HepG2 (cell line): ENCODE results near the gene ATP6V1G2. TPM values are rescaled to one million over a fixed set of nuclear protein-coding genes. Genes with fewer than 3 reads are reported as not detected.

ENCODE experiments used
- ATAC-seq: fragments of 200-7000 bp; cut with Tn5 transposase; 3 replicates; pipeline ENCODE4 v1.9.1; 2020; ENCODE audit warnings: mild to moderate bottlenecking, moderate library complexity
- BruUV-seq: library from RNA; stranded (reverse); fragments of 400-500 nt; replicated peaks from 2 replicates; lab custom pipeline; 2021; lab: Mats Ljungman, UMichigan
- CTCF ChIA-PET: fragments of 300-600 bp; formaldehyde crosslinking; extraction: SDS; loops from one replicate; lab custom pipeline; 2021; ENCODE audit warnings: low total read pairs, inconsistent platforms, low intra/inter-chr PET ratio; lab: Yijun Ruan, JAX
- POLR2A ChIA-PET: fragments of 350-600 bp; sonication (Branson Sonifier 250); formaldehyde crosslinking; loops from one replicate; lab custom pipeline; 2020; ENCODE audit warnings: antibody characterized with exemption, inconsistent platforms; lab: Yijun Ruan, JAX
- DNase-seq: peaks from one replicate; pipeline ENCODE4 v3.0.0-alpha.2; 2015; ENCODE audit warnings: low spot score
- FAIRE-seq: peaks from 3 replicates; lab custom pipeline; 2011; peaks lifted over from hg19 to GRCh38; lab: Jason Lieb, UNC
- H2AFZ ChIP-seq: one replicate; pipeline ENCODE4 v1.6.1; 2011; ENCODE audit warnings: low read length, inconsistent platforms
- H3K27ac ChIP-seq: fragments of 300-600 bp; 3 replicates; pipeline ENCODE4 v1.8.0; 2011; ENCODE audit warnings: mixed run types, mild to moderate bottlenecking, mixed read lengths, low read length, inconsistent platforms; ENCODE audit not compliant: insufficient read depth; ENCODE audit errors: extremely low read length
- H3K27me3 ChIP-seq, 2 experiments: fragments of 200-600 bp in 1 of 2; 2 replicates in 1 of 2; 3 replicates in 1 of 2; pipeline versions ENCODE4 v1.6.0 to v1.8.0; 2011; ENCODE audit warnings: low read length in 2 of 2, mild to moderate bottlenecking in 2 of 2, moderate library complexity in 2 of 2, inconsistent platforms in 1 of 2; ENCODE audit not compliant: insufficient read depth in 2 of 2, control insufficient read depth in 1 of 2
- H3K36me3 ChIP-seq, 2 experiments: fragments of 200-600 bp in 1 of 2; replicated peaks in 1 of 2; 2 replicates in 1 of 2; 3 replicates in 1 of 2; pipeline versions ENCODE4 v1.5.1 to v1.8.0; 2011; ENCODE audit warnings: low read length in 2 of 2, inconsistent platforms in 1 of 2; ENCODE audit not compliant: insufficient read depth in 2 of 2, control insufficient read depth in 1 of 2
- H3K4me1 ChIP-seq: 2 replicates; pipeline ENCODE4 v1.5.1; 2012; ENCODE audit warnings: low read length, inconsistent platforms; ENCODE audit not compliant: insufficient read depth
- H3K4me2 ChIP-seq: 2 replicates; pipeline ENCODE4 v1.6.0; 2011; ENCODE audit warnings: low read depth, low read length, inconsistent platforms
- H3K4me3 ChIP-seq, 3 experiments: fragments of 200-600 bp in 1 of 3; sonication (generic), shearing (Covaris generic) in 1 of 3; replicated peaks in 1 of 3; 2 replicates each; pipeline ENCODE4 v1.5.1; 2011 to 2016; ENCODE audit warnings: low read length in 3 of 3, inconsistent platforms in 2 of 3, low read depth in 2 of 3, mild to moderate bottlenecking in 2 of 3, control low read depth in 1 of 3, mixed read lengths in 1 of 3; ENCODE audit not compliant: insufficient read depth in 1 of 3
- H3K79me2 ChIP-seq: one replicate; pipeline ENCODE4 v1.6.1; 2011; ENCODE audit warnings: low read length, inconsistent platforms; ENCODE audit not compliant: insufficient read depth
- H3K9ac ChIP-seq: 2 replicates; pipeline ENCODE4 v1.6.0; 2011; ENCODE audit warnings: mild to moderate bottlenecking, low read depth, low read length, inconsistent platforms; ENCODE audit not compliant: insufficient read depth
- H3K9me3 ChIP-seq: 2 replicates; pipeline ENCODE4 v1.5.1; 2012; ENCODE audit warnings: mild to moderate bottlenecking, low read length
- H4K20me1 ChIP-seq: 2 replicates; pipeline ENCODE4 v1.6.0; 2011; ENCODE audit warnings: inconsistent platforms, mild to moderate bottlenecking, low read length, moderate library complexity; ENCODE audit not compliant: insufficient read depth
- ATF7 ChIP-seq, 2 experiments: fragments of 450-650 bp in 1 of 2; sonication (generic) in 1 of 2; formaldehyde crosslinking in 1 of 2; IDR thresholded peaks; 2 replicates each; pipeline versions ENCODE4 v1.4.0 to v1.6.1; 2016 to 2020; ENCODE audit warnings: antibody characterized with exemption in 1 of 2, mild to moderate bottlenecking in 1 of 2, missing genetic modification reagents in 1 of 2
- CREB1 ChIP-seq, 2 experiments: fragments of 450-650 bp in 1 of 2; IDR thresholded peaks; 2 replicates each; pipeline ENCODE4 v1.6.1; 2016 to 2017; ENCODE audit warnings: control low read depth in 1 of 2, mild to moderate bottlenecking in 1 of 2, missing compliant biosample characterization in 1 of 2, missing genetic modification characterization in 1 of 2
- HNF4G ChIP-seq, 2 experiments: sonication (generic) in 1 of 2; formaldehyde crosslinking in 1 of 2; IDR thresholded peaks; 2 replicates each; pipeline versions ENCODE4 v1.4.0 to v1.6.1; 2011 to 2020; ENCODE audit warnings: borderline replicate concordance in 2 of 2, low read depth in 2 of 2, mild to moderate bottlenecking in 2 of 2, low read length in 1 of 2, missing genetic modification reagents in 1 of 2, moderate library complexity in 1 of 2
- JUNB ChIP-seq: sonication (generic); formaldehyde crosslinking; IDR thresholded peaks from 2 replicates; pipeline ENCODE4 v1.8.0; 2022; ENCODE audit warnings: missing genetic modification reagents, mild to moderate bottlenecking, borderline replicate concordance
- MAFF ChIP-seq: IDR thresholded peaks from 2 replicates; pipeline ENCODE4 v1.6.1; 2011; ENCODE audit warnings: low read depth, low read length, improper control_type of control experiment
- MAFK ChIP-seq, 2 experiments: IDR thresholded peaks in 1 of 2; conservative IDR thresholded peaks in 1 of 2; 2 replicates each; pipeline ENCODE4 v1.6.1; 2011; ENCODE audit warnings: improper control_type of control experiment in 2 of 2, low read length in 2 of 2
- MTF1 ChIP-seq: sonication (generic); formaldehyde crosslinking; IDR thresholded peaks from 2 replicates; pipeline ENCODE4 v1.5.0; 2020; ENCODE audit warnings: missing genetic modification reagents
- SRSF4 ChIP-seq: fragments of 200-400 bp; formaldehyde crosslinking; IDR thresholded peaks from one replicate; pipeline ENCODE4 v1.6.1; 2018; ENCODE audit warnings: mild to moderate bottlenecking, low read depth, low read length, moderate library complexity; ENCODE audit not compliant: poor library complexity, severe bottlenecking
- TCF7L2 ChIP-seq: IDR thresholded peaks from 2 replicates; pipeline ENCODE4 v1.6.1; 2011; ENCODE audit warnings: mild to moderate bottlenecking, low read depth, low read length, moderate library complexity
- XRCC5 ChIP-seq: fragments of 200-400 bp; formaldehyde crosslinking; optimal IDR thresholded peaks from 2 replicates; pipeline ENCODE3; 2017; ENCODE audit warnings: mild to moderate bottlenecking, low read length
- ZNF121 ChIP-seq: sonication (generic); formaldehyde crosslinking; IDR thresholded peaks from 2 replicates; pipeline ENCODE4 v1.5.0; 2020; ENCODE audit warnings: mild to moderate bottlenecking, missing genetic modification reagents
- ZNF407 ChIP-seq: sonication (generic); formaldehyde crosslinking; IDR thresholded peaks from one replicate; pipeline ENCODE4 v1.5.1; 2020; ENCODE audit warnings: mild to moderate bottlenecking, missing genetic modification reagents; ENCODE audit errors: not compliant biosample characterization
- ZNF484 ChIP-seq: sonication (generic); formaldehyde crosslinking; IDR thresholded peaks from 2 replicates; pipeline ENCODE4 v1.5.1; 2020; ENCODE audit warnings: mild to moderate bottlenecking, low read depth, missing genetic modification reagents, borderline replicate concordance
- ZSCAN25 ChIP-seq: sonication (generic); formaldehyde crosslinking; IDR thresholded peaks from 2 replicates; pipeline ENCODE4 v1.8.0; 2022; ENCODE audit warnings: mild to moderate bottlenecking, missing genetic modification reagents
- WGBS: methylation state at CpG from one replicate; pipeline ENCODE4 v1.1.6; 2017; ENCODE audit warnings: low lambda C conversion rate; 5-methylcytosine and 5-hydroxymethylcytosine counted together
- in situ Hi-C: cut with HindIII; loops from 2 replicates; pipeline ENCODE4 v1.10.0; 2017; ENCODE audit warnings: low pct_unique_long_range_greater_than_20kb; ENCODE audit not compliant: extremely low pct_ligation_motif_present
- intact Hi-C: fragments of 100-400 bp; cut with micrococcal nuclease; formaldehyde crosslinking; loops from one replicate; pipeline ENCODE4 v1.10.0; 2022; ENCODE audit not compliant: unreplicated experiment
- polyA plus RNA-seq, 8 experiments: library from polyadenylated mRNA; depleted of rRNA in 3 of 8; stranded (reverse) in 7 of 8; unstranded in 1 of 8; fragments of >200 nt; fragmentation: Illumina TruSeq in 4 of 8; extraction: Trizol in 4 of 8; gene quantifications; 2 replicates each; pipeline versions ENCODE4 v1.2.1 to v1.2.3, GENCODE V29; 2011 to 2016; ENCODE audit warnings: low read depth in 4 of 8, missing spikeins in 1 of 8, mixed read lengths in 1 of 8; ENCODE audit not compliant: insufficient read depth in 1 of 8
- total RNA-seq, 5 experiments: library from RNA; depleted of rRNA; stranded (reverse); fragments of >200 nt; fragmentation: Illumina TruSeq; extraction: Trizol; gene quantifications; 2 replicates each; pipeline ENCODE4 v1.2.3, GENCODE V29; 2016; ENCODE audit warnings: low read depth in 1 of 5

ATP6V1G2 gene
- total and polyA plus RNA-seq, 2 of the 13 experiments (the other 11 are each of a cell fraction or from before 2014, with no cell fraction given), result 0.27 to 0.83 TPM

GRCh38 chr6:31567531-31568370, 21.3 kb upstream of the ATP6V1G2 start:
- intact Hi-C loops, result no loop called here
- 18% methylated on average over 9 of the region's 9 CpGs for WGBS
- Histone ChIP-seq H3K27me3 (peaks cover 4 to 34% of the 10 kb centered on the region in 2 experiments; a peak in 4 of 5 replicates), H2AFZ (no peak overlapping the region), H3K27ac (no peak overlapping the region), H3K4me2 (no peak overlapping the region), H4K20me1 (no peaks in the 10 kb centered on the region), H3K4me1 (peaks cover 9% of the 10 kb centered on the region), H3K4me3 (no peak overlapping the region), H3K79me2 (no peaks in the 10 kb centered on the region), H3K9ac (no peak overlapping the region), H3K36me3 (no peaks in the 10 kb centered on the region), H3K9me3 (no peaks in the 10 kb centered on the region)
- no TSS peak for BruUV-seq
- ChIA-PET CTCF (no interaction called here), POLR2A (interaction anchor here (0.6 to 1.8 kb wide), 2 partner anchors 9 to 15 kb away, joined by 4 to 5 read pairs; no protein-coding TSS in a partner anchor)
- in situ Hi-C loops, result no loop called here
- peak; percentile 59 for ATAC-seq
- no peak for FAIRE-seq
- TF ChIP-seq ZSCAN25 (CRISPR knock-in tag) (peak; percentile 97), HNF4G (IDR thresholded peaks at IDR 0.05; ENCODE audit: borderline replicate concordance, low read depth, low read length) (no peak), HNF4G (CRISPR knock-in tag; IDR thresholded peaks at IDR 0.05; ENCODE audit: borderline replicate concordance, low read depth) (no peak), ZNF484 (CRISPR knock-in tag) (no peak), CREB1 (IDR thresholded peaks at IDR 0.05) (0 out of 2 replicates have a peak, but pooled peaks have one; percentile 10), CREB1 (CRISPR knock-in tag; IDR thresholded peaks at IDR 0.05) (no peak), TCF7L2 (no peak), SRSF4 (no peak), MAFF (peak; percentile 79), MAFK (conservative IDR thresholded peaks at IDR 0.05 in 1 of 2, IDR thresholded peaks at IDR 0.05 in 1 of 2; ENCODE audit: low read length in 2 of 2) (peak; percentile 87 to 89), XRCC5 (no peak), JUNB (0 out of 2 replicates have a peak, but pooled peaks have one; percentile 6), ZNF121 (peak; percentile 45; the same call in 1 of the 2 replicates), ZNF407 (CRISPR knock-in tag) (no peak), ATF7 (IDR thresholded peaks at IDR 0.05) (0 out of 2 replicates have a peak, but pooled peaks have one; percentile 12), ATF7 (CRISPR knock-in tag; IDR thresholded peaks at IDR 0.05) (no peak), MTF1 (no peak)
- no peak for DNase-seq
